GM23248 (cell line): ENCODE results near the gene CLIC5. TPM values are rescaled to one million over a fixed set of nuclear protein-coding genes. Genes with fewer than 3 reads are reported as not detected.

ENCODE experiments used
- DNase-seq: peaks from one replicate; pipeline ENCODE4 v3.0.0-alpha.2; 2015
- H2AFZ ChIP-seq: fragments of 200-600 bp; sonication (generic); 2 replicates; pipeline ENCODE4 v1.6.1; 2016; ENCODE audit warnings: antibody characterized with exemption
- H3F3A ChIP-seq: fragments of 200-600 bp; sonication (generic); 2 replicates; pipeline ENCODE4 v1.6.1; 2016; ENCODE audit warnings: mild to moderate bottlenecking, antibody characterized with exemption, mixed run types; ENCODE audit not compliant: insufficient read depth
- H3K27ac ChIP-seq: fragments of 200-600 bp; sonication (generic); 2 replicates; pipeline ENCODE4 v1.5.1; 2016; ENCODE audit warnings: mild to moderate bottlenecking
- H3K27me3 ChIP-seq: fragments of 200-600 bp; sonication (generic); replicated peaks from 2 replicates; pipeline ENCODE4 v1.6.1; 2016; ENCODE audit warnings: mild to moderate bottlenecking; ENCODE audit not compliant: insufficient read depth
- H3K36me3 ChIP-seq: fragments of 200-600 bp; sonication (generic); 2 replicates; pipeline ENCODE4 v1.6.1; 2016; ENCODE audit warnings: low read depth, mild to moderate bottlenecking
- H3K4me1 ChIP-seq: fragments of 200-600 bp; sonication (generic); 2 replicates; pipeline ENCODE4 v1.6.1; 2016; ENCODE audit warnings: mild to moderate bottlenecking; ENCODE audit not compliant: insufficient read depth
- H3K4me2 ChIP-seq: fragments of 200-600 bp; sonication (generic); one replicate; pipeline ENCODE4 v1.6.1; 2016; ENCODE audit warnings: mild to moderate bottlenecking; ENCODE audit not compliant: unreplicated experiment
- H3K4me3 ChIP-seq: fragments of 200-600 bp; sonication (generic); 2 replicates; pipeline ENCODE4 v1.5.1; 2016; ENCODE audit warnings: mild to moderate bottlenecking
- H3K79me2 ChIP-seq: fragments of 200-600 bp; sonication (generic); 2 replicates; pipeline ENCODE4 v1.6.1; 2016; ENCODE audit warnings: mild to moderate bottlenecking; ENCODE audit not compliant: insufficient read depth
- H3K9ac ChIP-seq: fragments of 200-600 bp; sonication (generic); 2 replicates; pipeline ENCODE4 v1.6.1; 2016; ENCODE audit warnings: mild to moderate bottlenecking
- H3K9me2 ChIP-seq: fragments of 200-600 bp; sonication (generic); 2 replicates; pipeline ENCODE4 v1.6.1; 2016; ENCODE audit warnings: mixed run types, mild to moderate bottlenecking, moderate library complexity; ENCODE audit not compliant: insufficient read depth
- H3K9me3 ChIP-seq: fragments of 200-600 bp; sonication (generic); one replicate; pipeline ENCODE4 v1.6.1; 2017; ENCODE audit warnings: low read depth
- H4K20me1 ChIP-seq: fragments of 200-600 bp; sonication (generic); 2 replicates; pipeline ENCODE4 v1.6.0; 2016; ENCODE audit not compliant: insufficient read depth
- EZH2 ChIP-seq: fragments of 200-600 bp; sonication (generic); IDR thresholded peaks from 2 replicates; pipeline ENCODE4 v1.6.1; 2018; ENCODE audit warnings: antibody characterized with exemption, mild to moderate bottlenecking; ENCODE audit not compliant: insufficient read depth, poor library complexity, severe bottlenecking
- EZH2phosphoT487 ChIP-seq: fragments of 200-600 bp; sonication (generic); IDR thresholded peaks from 2 replicates; pipeline ENCODE4 v1.6.1; 2018; ENCODE audit warnings: antibody characterized with exemption, moderate library complexity, mild to moderate bottlenecking, low read depth; ENCODE audit not compliant: insufficient read depth
- WGBS, 2 experiments: methylation state at CpG; one replicate each; pipeline ENCODE4 v1.1.6; 2015 to 2017; ENCODE audit warnings: low lambda C conversion rate in 2 of 2, low coverage in 1 of 2; ENCODE audit errors: missing lambda C conversion rate in 2 of 2; 5-methylcytosine and 5-hydroxymethylcytosine counted together
- in situ Hi-C: fragments of 300-500 bp; cut with MboI; formaldehyde crosslinking; loops from 2 replicates; pipeline ENCODE4 v1.15.0; 2020
- polyA plus RNA-seq: library from polyadenylated mRNA; unstranded; fragments of >200 nt; fragmentation: Nextera tagmentation; extraction: Ambion mirVana; gene quantifications from 2 replicates; pipeline ENCODE4 v1.2.1, GENCODE V29; 2016
- total RNA-seq: library from RNA; depleted of rRNA; stranded (reverse); fragments of >200 nt; shearing (Covaris generic); gene quantifications from 2 replicates; pipeline ENCODE4 v1.2.3, GENCODE V29; 2014

The CLIC5 gene
- total and polyA plus RNA-seq, 2 experiments from 2014 or later: not detected

GRCh38 chr6:46032110-46032998, 16.7 kb upstream of the CLIC5 start:
- H3K36me3 ChIP-seq: no peaks in the 10 kb centered on the region
- H3K9me3 ChIP-seq: no peaks in the 10 kb centered on the region
- DNase-seq: no peak
- peaks cover 11% of the 10 kb centered on the region for H3K27me3 ChIP-seq
- H3K4me2 ChIP-seq: no peak overlapping the region
- no peaks in the 10 kb centered on the region for H3K4me1 ChIP-seq
- H3K27ac ChIP-seq: no peak overlapping the region
- no peaks in the 10 kb centered on the region for H3F3A ChIP-seq
- TF ChIP-seq EZH2: no peak
- no peak for TF ChIP-seq EZH2phosphoT487
- no peak overlapping the region for H3K4me3 ChIP-seq
- no peak overlapping the region for H3K9ac ChIP-seq
- no peak overlapping the region for H2AFZ ChIP-seq
- no peaks in the 10 kb centered on the region for H4K20me1 ChIP-seq
- no peaks in the 10 kb centered on the region for H3K9me2 ChIP-seq
- 48 to 56% methylated on average over 6 of the region's 6 CpGs for WGBS, 2 experiments
- in situ Hi-C loops: no loop called here
- no peaks in the 10 kb centered on the region for H3K79me2 ChIP-seq

- no peak overlapping the region for H3K27ac ChIP-seq
- no peaks in the 10 kb centered on the region for H3F3A ChIP-seq
- no peak for DNase-seq
- no peaks in the 10 kb centered on the region for H3K79me2 ChIP-seq
- H3K9me3 ChIP-seq: no peaks in the 10 kb centered on the region
- H3K36me3 ChIP-seq: no peaks in the 10 kb centered on the region
- WGBS, 2 experiments: 52 to 53% methylated on average over 1 of the region's 1 CpG
- H2AFZ ChIP-seq: no peak overlapping the region
- peaks cover 14% of the 10 kb centered on the region for H3K27me3 ChIP-seq
- no peak overlapping the region for H3K9ac ChIP-seq
- H3K9me2 ChIP-seq: no peaks in the 10 kb centered on the region
- TF ChIP-seq EZH2phosphoT487 (no peak), EZH2 (no peak)
- in situ Hi-C loops: no loop called here
- H4K20me1 ChIP-seq: no peaks in the 10 kb centered on the region
- H3K4me2 ChIP-seq: no peak overlapping the region
- H3K4me3 ChIP-seq: no peak overlapping the region
- H3K4me1 ChIP-seq: no peaks in the 10 kb centered on the region
Observed at GRCh38 chr6:46029602-46030001, 13.9 kb upstream of the CLIC5 start.

- Histone ChIP-seq H3F3A (no peaks in the 10 kb centered on the region), H3K36me3 (no peaks in the 10 kb centered on the region), H3K79me2 (no peaks in the 10 kb centered on the region), H3K9me3 (no peaks in the 10 kb centered on the region), H4K20me1 (no peaks in the 10 kb centered on the region), H3K27ac (no peak overlapping the region), H3K9me2 (no peaks in the 10 kb centered on the region), H3K4me1 (no peaks in the 10 kb centered on the region), H3K27me3 (peaks cover 14% of the 10 kb centered on the region), H2AFZ (no peak overlapping the region), H3K9ac (no peak overlapping the region), H3K4me2 (no peak overlapping the region), H3K4me3 (no peak overlapping the region)
- no peak for DNase-seq
- TF ChIP-seq EZH2phosphoT487 (no peak), EZH2 (no peak)
- in situ Hi-C loops: no loop called here
- WGBS, 2 experiments: 38 to 41% methylated on average over 2 of the region's 2 CpGs
Observed at GRCh38 chr6:46026307-46026706, 10.6 kb upstream of the CLIC5 start.

DNA sequence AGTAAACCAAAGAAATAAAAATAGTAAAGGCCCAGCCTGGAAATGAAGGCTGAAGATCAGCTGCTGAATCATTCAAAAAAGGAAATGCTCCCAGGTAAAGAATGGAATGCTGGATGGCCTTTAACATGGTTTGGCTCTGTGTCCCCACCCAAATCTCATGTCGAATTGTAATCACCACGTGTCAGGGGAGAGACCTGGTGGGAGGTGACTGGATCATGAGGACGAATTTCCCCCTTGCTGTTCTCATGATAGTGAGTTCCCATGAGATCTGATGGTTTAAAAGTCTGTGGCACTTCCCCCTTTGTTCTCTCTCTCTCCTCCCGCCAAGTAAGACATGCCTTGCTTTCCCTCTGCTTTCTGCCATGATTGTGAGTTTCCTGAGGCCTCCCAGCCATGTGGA, 9.9 kb upstream of the CLIC5 start:
- Histone ChIP-seq H3K27ac (no peak overlapping the region), H3K79me2 (no peaks in the 10 kb centered on the region), H3K9me3 (no peaks in the 10 kb centered on the region), H3K9ac (no peak overlapping the region), H3K4me2 (no peak overlapping the region), H3K27me3 (peaks cover 9% of the 10 kb centered on the region), H3K4me1 (no peaks in the 10 kb centered on the region), H3K36me3 (no peaks in the 10 kb centered on the region), H3K9me2 (no peaks in the 10 kb centered on the region), H2AFZ (no peak overlapping the region), H4K20me1 (no peaks in the 10 kb centered on the region), H3K4me3 (no peak overlapping the region), H3F3A (no peaks in the 10 kb centered on the region)
- TF ChIP-seq EZH2 (no peak), EZH2phosphoT487 (no peak)
- 43 to 48% methylated on average over 4 of the region's 4 CpGs for WGBS, 2 experiments
- no peak for DNase-seq
- in situ Hi-C loops: no loop called here
